Karpas-422 (cell line): ENCODE data around the gene BCAS3. TPM values are rescaled to one million over a fixed set of nuclear protein-coding genes. Genes with fewer than 3 reads are reported as not detected.

Experiments
- DNase-seq: peaks from one replicate; pipeline ENCODE4 v3.0.0-alpha.2; 2015
- H2AFZ ChIP-seq: fragments of 200-600 bp; sonication (generic); 2 replicates; pipeline ENCODE4 v1.6.1; 2014; ENCODE audit warnings: antibody characterized with exemption, low read length, mixed read lengths
- H3K27ac ChIP-seq: fragments of 200-600 bp; sonication (generic); 2 replicates; pipeline ENCODE4 v1.5.1; 2014; ENCODE audit warnings: mild to moderate bottlenecking, low read length, moderate library complexity
- H3K27me3 ChIP-seq: fragments of 200-600 bp; sonication (generic); 2 replicates; pipeline ENCODE4 v1.6.1; 2014; ENCODE audit warnings: low read length, mixed read lengths
- H3K36me3 ChIP-seq: fragments of 200-600 bp; sonication (generic); 2 replicates; pipeline ENCODE4 v1.6.1; 2014; ENCODE audit warnings: low read length, mixed read lengths; ENCODE audit not compliant: insufficient read depth
- H3K4me1 ChIP-seq: fragments of 200-600 bp; sonication (generic); 2 replicates; pipeline ENCODE4 v1.6.1; 2014; ENCODE audit warnings: mild to moderate bottlenecking, low read length, mixed read lengths
- H3K4me2 ChIP-seq: fragments of 200-600 bp; sonication (generic); 2 replicates; pipeline ENCODE4 v1.6.1; 2014; ENCODE audit warnings: low read length, low read depth, mild to moderate bottlenecking; ENCODE audit not compliant: poor library complexity, severe bottlenecking
- H3K4me3 ChIP-seq: fragments of 200-600 bp; sonication (generic); 2 replicates; pipeline ENCODE4 v1.5.1; 2014; ENCODE audit warnings: mild to moderate bottlenecking, antibody characterized with exemption, low read length, mixed read lengths
- H3K79me2 ChIP-seq: fragments of 200-600 bp; sonication (generic); 2 replicates; pipeline ENCODE4 v1.6.1; 2014; ENCODE audit warnings: mild to moderate bottlenecking, low read length, mixed read lengths
- H3K9ac ChIP-seq: fragments of 200-600 bp; sonication (generic); 2 replicates; pipeline ENCODE4 v1.6.0; 2014; ENCODE audit warnings: low read length
- H3K9me2 ChIP-seq: fragments of 200-600 bp; sonication (generic), shearing (Covaris generic); replicated peaks from 2 replicates; pipeline ENCODE4 v1.6.0; 2014; ENCODE audit warnings: mild to moderate bottlenecking, low read length, moderate library complexity; ENCODE audit not compliant: insufficient read depth
- H3K9me3 ChIP-seq: fragments of 300-700, 200-600 bp; sonication (generic); 2 replicates; pipeline ENCODE4 v1.6.1; 2014; ENCODE audit warnings: low read length, mixed read lengths
- H4K20me1 ChIP-seq: fragments of 200-600 bp; sonication (generic); 2 replicates; pipeline ENCODE4 v1.6.1; 2014; ENCODE audit warnings: mild to moderate bottlenecking, antibody characterized with exemption, low read length, low read depth; ENCODE audit not compliant: insufficient read depth
- total RNA-seq: library from RNA; depleted of rRNA; stranded (reverse); fragments of >200 nt; shearing (Covaris generic); gene quantifications from 2 replicates; pipeline ENCODE4 v1.2.3, GENCODE V29; 2014; ENCODE audit warnings: low replicate concordance

The BCAS3 gene
- total RNA-seq, 1 experiment from 2014 or later, result 42.6 TPM

DNA sequence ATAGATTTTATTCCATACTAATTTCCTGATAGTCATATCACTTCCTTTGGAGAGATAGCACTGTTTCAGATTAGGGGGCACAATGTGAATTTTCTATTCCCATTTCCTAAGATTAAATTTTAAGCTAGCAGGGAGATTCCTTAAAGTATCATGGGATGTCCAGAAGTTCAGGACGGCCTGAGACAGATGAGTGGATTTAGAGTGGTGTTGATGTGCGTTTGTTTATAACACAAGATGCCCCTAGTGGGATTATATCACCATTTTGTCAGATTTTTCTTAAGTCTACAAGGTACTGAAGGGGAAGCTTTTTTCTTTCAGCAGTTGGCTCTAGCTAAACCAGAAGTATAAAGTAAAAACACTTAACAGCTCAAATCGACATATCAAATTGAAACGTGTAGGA, 538.4 kb downstream of the BCAS3 start:
- Histone ChIP-seq H3K27ac (no peak overlapping the region), H3K27me3 (no peaks in the 10 kb centered on the region), H4K20me1 (no peaks in the 10 kb centered on the region), H3K9me2 (no peaks in the 10 kb centered on the region), H3K79me2 (no peaks in the 10 kb centered on the region), H3K4me1 (no peaks in the 10 kb centered on the region), H3K4me2 (no peak overlapping the region), H3K9me3 (no peaks in the 10 kb centered on the region), H3K4me3 (no peak overlapping the region), H3K36me3 (no peaks in the 10 kb centered on the region), H3K9ac (no peak overlapping the region), H2AFZ (no peak overlapping the region)
- DNase-seq, result no peak

DNA sequence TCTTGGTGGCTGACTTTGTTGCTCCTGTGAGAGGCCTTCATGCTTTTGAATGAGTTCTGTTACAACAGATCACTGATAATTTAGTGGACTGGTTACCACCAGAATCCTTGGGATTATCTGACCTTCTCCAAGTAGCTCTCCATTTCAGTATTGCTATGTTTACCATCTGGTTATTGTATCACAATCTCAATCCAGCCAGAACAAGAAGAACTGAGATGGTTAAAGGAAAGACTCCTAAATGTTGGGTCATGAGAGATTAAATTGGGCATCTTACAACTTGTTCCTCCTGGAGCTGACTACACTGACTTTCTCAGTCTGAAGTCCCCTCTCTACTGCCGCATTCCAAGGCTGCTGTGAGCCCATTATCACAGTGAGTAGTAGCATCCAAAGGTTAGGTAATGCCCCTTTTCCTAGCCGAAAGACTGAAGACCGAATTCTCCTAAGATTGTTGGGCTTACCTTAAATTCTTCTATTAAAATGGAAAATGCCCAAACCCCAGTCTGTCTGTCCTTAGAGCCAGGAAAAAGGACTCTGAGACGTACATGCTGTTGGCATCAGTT, 540.3 kb downstream of the BCAS3 start:
- no peaks in the 10 kb centered on the region for H4K20me1 ChIP-seq
- H3K4me1 ChIP-seq, result no peaks in the 10 kb centered on the region
- no peaks in the 10 kb centered on the region for H3K36me3 ChIP-seq
- no peak for DNase-seq
- H2AFZ ChIP-seq, result no peak overlapping the region
- no peak overlapping the region for H3K4me2 ChIP-seq
- H3K9me3 ChIP-seq, result no peaks in the 10 kb centered on the region
- no peaks in the 10 kb centered on the region for H3K9me2 ChIP-seq
- no peak overlapping the region for H3K4me3 ChIP-seq
- no peaks in the 10 kb centered on the region for H3K27me3 ChIP-seq
- H3K27ac ChIP-seq, result no peak overlapping the region
- no peak overlapping the region for H3K9ac ChIP-seq
- H3K79me2 ChIP-seq, result no peaks in the 10 kb centered on the region

DNA sequence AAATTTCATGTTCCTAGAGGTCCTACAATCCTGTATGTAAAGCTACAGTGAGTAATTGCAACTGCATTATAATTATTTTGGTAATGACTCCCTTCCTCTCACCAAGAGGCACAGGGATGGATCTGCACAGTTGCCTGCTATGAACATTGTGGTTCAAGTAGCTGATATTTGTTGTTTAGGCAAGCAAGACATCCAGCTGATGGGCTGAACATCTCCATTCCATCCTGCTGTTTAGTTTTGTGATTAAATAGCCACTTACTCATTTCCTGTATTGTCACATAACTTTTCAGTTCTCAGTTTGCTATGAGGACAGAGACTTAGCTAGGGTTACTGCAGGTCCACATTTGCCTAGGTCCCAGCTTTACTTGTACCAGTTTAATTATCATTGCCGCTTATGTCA, 540.8 kb downstream of the BCAS3 start:
- no peaks in the 10 kb centered on the region for H3K9me3 ChIP-seq
- no peaks in the 10 kb centered on the region for H3K79me2 ChIP-seq
- H4K20me1 ChIP-seq, result no peaks in the 10 kb centered on the region
- H3K27me3 ChIP-seq, result no peaks in the 10 kb centered on the region
- no peak overlapping the region for H3K9ac ChIP-seq
- no peaks in the 10 kb centered on the region for H3K4me1 ChIP-seq
- no peak overlapping the region for H3K4me2 ChIP-seq
- no peaks in the 10 kb centered on the region for H3K36me3 ChIP-seq
- no peak for DNase-seq
- H3K27ac ChIP-seq, result no peak overlapping the region
- H3K9me2 ChIP-seq, result no peaks in the 10 kb centered on the region
- no peak overlapping the region for H3K4me3 ChIP-seq
- no peak overlapping the region for H2AFZ ChIP-seq

DNA sequence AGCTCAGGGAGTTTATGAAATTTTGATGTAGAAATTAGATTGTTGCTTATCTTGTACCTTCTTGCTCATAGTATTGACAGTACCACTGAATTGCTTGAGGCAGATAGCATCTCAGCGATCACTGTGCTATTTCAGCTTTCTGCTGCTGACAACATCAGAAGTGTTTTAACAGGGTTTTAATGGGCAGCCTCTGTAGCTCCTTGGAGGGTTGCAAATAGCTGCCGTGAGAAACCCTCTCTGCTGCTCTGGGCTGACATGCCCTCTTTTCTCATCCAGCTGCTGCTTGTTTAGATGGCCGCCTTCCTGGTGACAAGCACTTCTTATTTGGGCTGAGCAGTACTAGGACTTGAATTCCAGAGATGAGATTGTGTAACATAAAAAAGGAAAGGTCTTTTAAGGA, 541.8 kb downstream of the BCAS3 start:
- DNase-seq, result no peak
- Histone ChIP-seq H3K27me3 (no peaks in the 10 kb centered on the region), H4K20me1 (no peaks in the 10 kb centered on the region), H3K9me2 (no peaks in the 10 kb centered on the region), H2AFZ (no peak overlapping the region), H3K27ac (no peak overlapping the region), H3K9me3 (no peaks in the 10 kb centered on the region), H3K4me3 (no peak overlapping the region), H3K79me2 (no peaks in the 10 kb centered on the region), H3K36me3 (no peaks in the 10 kb centered on the region), H3K4me2 (no peak overlapping the region), H3K4me1 (no peaks in the 10 kb centered on the region), H3K9ac (no peak overlapping the region)

DNA sequence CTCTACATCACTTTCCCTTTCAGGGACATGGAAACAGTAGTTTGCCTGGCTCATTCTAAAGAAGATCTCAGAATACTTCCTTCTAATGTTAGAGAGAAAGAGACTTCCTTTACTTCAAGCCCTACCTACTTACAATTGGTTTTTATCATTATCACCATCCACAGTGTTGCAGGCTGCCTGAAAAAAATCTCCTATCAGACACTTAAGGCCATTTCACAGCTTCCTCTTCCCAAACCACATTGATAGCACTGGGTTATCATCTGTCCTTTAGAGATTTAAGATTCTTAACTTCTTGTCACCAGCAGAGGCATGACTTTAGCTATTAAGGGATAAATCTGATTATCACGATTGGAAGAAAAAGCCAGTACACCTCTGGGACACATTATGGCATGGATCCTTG, 543.5 kb downstream of the BCAS3 start:
- no peaks in the 10 kb centered on the region for H3K9me2 ChIP-seq
- no peak for DNase-seq
- H3K27me3 ChIP-seq, result no peaks in the 10 kb centered on the region
- H3K36me3 ChIP-seq, result no peaks in the 10 kb centered on the region
- H3K4me2 ChIP-seq, result no peak overlapping the region
- H3K4me3 ChIP-seq, result no peak overlapping the region
- no peaks in the 10 kb centered on the region for H3K4me1 ChIP-seq
- no peaks in the 10 kb centered on the region for H3K9me3 ChIP-seq
- no peaks in the 10 kb centered on the region for H4K20me1 ChIP-seq
- no peak overlapping the region for H3K27ac ChIP-seq
- no peak overlapping the region for H3K9ac ChIP-seq
- no peaks in the 10 kb centered on the region for H3K79me2 ChIP-seq
- H2AFZ ChIP-seq, result no peak overlapping the region

DNA sequence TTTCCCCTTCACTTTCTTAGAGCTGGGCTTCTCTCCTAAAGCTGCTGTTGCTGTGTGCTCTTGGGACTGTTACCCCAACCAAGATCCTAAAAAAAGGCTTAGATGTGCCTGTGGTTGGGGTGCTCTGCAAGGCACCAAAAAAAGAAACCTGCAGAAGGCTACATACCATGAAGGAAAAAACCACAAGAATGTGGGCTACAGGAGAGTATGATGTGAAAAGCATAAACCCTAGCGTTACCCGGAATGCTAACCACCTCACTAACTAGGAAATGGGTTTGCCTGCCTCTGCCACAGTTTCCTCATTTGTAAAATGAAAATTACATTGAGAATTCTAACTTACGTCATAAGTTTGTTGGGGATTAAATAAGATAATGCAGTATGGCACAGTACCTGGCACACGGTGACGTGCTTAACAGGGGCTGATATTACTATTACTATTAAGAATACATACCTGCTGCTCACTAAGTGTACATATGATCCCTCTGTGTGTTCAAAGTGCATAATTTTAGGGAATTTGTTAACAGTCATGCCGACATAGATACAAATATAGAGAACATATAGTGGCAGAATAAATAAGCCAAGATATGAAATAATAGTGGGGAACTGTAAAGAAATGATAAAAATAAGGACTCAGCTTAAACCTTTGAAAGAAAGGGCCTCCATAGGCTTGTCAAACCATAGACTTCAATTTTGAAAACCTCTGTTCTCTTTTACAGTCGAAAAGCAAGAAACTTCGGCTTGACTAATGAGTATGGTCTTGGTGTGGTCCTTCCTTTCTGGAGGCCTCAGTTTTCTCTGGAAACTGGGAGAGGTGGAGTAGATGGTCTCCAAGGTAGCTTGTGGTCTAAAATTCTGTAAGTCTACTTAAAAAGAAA, 544.2 kb downstream of the BCAS3 start:
- no peak overlapping the region for H3K9ac ChIP-seq
- H4K20me1 ChIP-seq, result no peaks in the 10 kb centered on the region
- no peaks in the 10 kb centered on the region for H3K27me3 ChIP-seq
- no peak overlapping the region for H3K27ac ChIP-seq
- no peaks in the 10 kb centered on the region for H3K9me2 ChIP-seq
- no peaks in the 10 kb centered on the region for H3K36me3 ChIP-seq
- H3K79me2 ChIP-seq, result no peaks in the 10 kb centered on the region
- no peaks in the 10 kb centered on the region for H3K4me1 ChIP-seq
- DNase-seq, result no peak
- no peak overlapping the region for H2AFZ ChIP-seq
- H3K9me3 ChIP-seq, result no peaks in the 10 kb centered on the region
- H3K4me3 ChIP-seq, result no peak overlapping the region
- no peak overlapping the region for H3K4me2 ChIP-seq

DNA sequence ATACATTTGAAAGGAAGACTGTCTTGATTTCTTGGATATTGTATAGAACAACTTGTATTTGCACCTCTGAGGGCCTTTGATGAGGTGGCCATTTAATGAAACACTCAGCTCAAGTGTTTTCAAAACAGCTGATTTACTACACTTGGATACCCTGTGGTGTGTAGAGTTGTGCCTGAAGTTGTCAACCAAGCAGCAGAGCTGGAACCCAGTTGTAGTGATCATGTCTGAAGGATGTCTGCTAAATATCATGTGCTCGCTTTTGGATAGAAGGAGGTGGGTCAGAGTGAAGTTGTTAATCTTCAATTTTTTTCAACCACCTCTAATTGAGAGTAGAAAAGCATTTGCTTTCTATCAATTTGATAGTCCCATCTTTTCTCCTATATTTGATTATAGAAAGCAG, 546.1 kb downstream of the BCAS3 start:
- no peak for DNase-seq
- Histone ChIP-seq H3K4me3 (no peak overlapping the region), H3K27me3 (no peaks in the 10 kb centered on the region), H3K9me2 (no peaks in the 10 kb centered on the region), H3K9ac (no peak overlapping the region), H2AFZ (no peak overlapping the region), H4K20me1 (no peaks in the 10 kb centered on the region), H3K79me2 (no peaks in the 10 kb centered on the region), H3K9me3 (no peaks in the 10 kb centered on the region), H3K27ac (no peak overlapping the region), H3K4me2 (no peak overlapping the region), H3K4me1 (no peaks in the 10 kb centered on the region), H3K36me3 (no peaks in the 10 kb centered on the region)

DNA sequence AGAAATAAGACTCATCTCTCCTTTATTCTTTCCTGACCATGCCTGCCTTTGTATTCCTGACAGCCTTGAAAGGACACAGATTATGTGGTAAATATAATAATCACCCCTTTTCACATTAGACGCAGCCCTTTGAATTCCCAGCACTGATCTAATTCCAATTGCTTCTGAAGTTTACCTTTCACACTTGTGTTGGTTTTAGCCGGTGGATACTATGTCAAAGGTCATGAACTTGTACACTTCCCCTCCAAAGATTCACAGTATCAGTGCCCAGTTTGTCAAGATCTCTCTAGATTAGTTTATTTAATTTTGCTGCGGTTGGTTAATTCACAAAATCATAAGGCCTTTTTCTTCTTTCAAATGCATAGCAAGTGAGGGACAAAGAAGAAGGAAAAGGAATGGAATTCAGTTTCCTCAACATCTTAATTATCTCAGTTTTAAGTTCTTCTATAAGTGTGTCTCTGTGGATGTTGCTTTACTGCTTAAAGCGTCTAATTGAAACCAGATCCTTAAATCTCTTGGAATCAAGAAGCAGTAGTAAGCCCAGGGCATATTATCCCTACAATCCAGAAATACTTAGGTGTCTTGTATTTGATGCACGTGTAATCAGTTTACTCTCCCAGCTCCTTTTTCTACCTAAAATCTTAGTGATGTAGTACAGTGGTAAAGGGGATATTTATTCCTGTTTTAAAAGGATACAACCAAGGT, 547.7 kb downstream of the BCAS3 start:
- Histone ChIP-seq H3K4me3 (no peak overlapping the region), H2AFZ (no peak overlapping the region), H4K20me1 (no peaks in the 10 kb centered on the region), H3K9me2 (no peaks in the 10 kb centered on the region), H3K27ac (no peak overlapping the region), H3K79me2 (no peaks in the 10 kb centered on the region), H3K36me3 (no peaks in the 10 kb centered on the region), H3K9ac (no peak overlapping the region), H3K4me1 (no peaks in the 10 kb centered on the region), H3K9me3 (no peaks in the 10 kb centered on the region), H3K4me2 (no peak overlapping the region), H3K27me3 (no peaks in the 10 kb centered on the region)
- DNase-seq, result no peak
